Esophagus muscularis mucosa (tissue), 3 donors: Measurements from ENCODE around the gene TLX2.
A peak's percentile ranks its signal among the peaks of the same experiment; 100 is the strongest.

Experiments used
- POLR2A ChIP-seq: fragments of 450-650 bp; IDR thresholded peaks from one replicate; pipeline ENCODE4 v1.6.1; 2017; ENCODE audit warnings: antibody characterized with exemption, moderate library complexity, mild to moderate bottlenecking, low read depth
- POLR2AphosphoS5 ChIP-seq, 2 donors: sonication (generic); formaldehyde crosslinking; IDR thresholded peaks; one replicate each; pipeline ENCODE4 v1.6.1; 2017; ENCODE audit warnings: antibody characterized with exemption in 2 of 2
- TF ChIP-seq, protein P1 (sequence below), 3 experiments: fragments of 200-600 bp in 2 of 3; fragments of 450-650 bp in 1 of 3; sonication (generic) in 2 of 3; IDR thresholded peaks; one replicate each; pipeline ENCODE4 v1.5.1; 2017 to 2019; ENCODE audit warnings: antibody characterized with exemption in 3 of 3, mild to moderate bottlenecking in 2 of 3, moderate library complexity in 1 of 3

DNA sequence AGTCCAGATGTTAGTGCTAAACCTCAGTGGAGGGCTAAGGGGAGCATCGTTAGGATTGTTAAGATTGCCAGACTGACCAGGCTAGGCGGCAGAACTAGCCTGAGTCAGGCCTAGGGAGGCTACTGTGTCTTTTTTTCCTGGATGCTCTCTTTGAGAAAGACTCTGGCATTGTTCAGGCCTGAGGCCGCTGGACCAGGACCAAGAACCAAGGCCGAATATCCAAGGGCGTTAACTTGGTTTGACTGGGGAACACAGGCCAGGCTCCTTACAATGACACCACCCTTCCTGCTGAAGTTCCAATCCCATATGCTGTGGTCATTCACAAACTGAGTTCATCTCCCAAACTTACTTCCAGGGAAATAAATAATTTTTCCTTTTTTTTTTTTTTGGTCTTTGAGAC, 26.0 kb downstream of the TLX2 start:
- TF ChIP-seq, protein P1, sequence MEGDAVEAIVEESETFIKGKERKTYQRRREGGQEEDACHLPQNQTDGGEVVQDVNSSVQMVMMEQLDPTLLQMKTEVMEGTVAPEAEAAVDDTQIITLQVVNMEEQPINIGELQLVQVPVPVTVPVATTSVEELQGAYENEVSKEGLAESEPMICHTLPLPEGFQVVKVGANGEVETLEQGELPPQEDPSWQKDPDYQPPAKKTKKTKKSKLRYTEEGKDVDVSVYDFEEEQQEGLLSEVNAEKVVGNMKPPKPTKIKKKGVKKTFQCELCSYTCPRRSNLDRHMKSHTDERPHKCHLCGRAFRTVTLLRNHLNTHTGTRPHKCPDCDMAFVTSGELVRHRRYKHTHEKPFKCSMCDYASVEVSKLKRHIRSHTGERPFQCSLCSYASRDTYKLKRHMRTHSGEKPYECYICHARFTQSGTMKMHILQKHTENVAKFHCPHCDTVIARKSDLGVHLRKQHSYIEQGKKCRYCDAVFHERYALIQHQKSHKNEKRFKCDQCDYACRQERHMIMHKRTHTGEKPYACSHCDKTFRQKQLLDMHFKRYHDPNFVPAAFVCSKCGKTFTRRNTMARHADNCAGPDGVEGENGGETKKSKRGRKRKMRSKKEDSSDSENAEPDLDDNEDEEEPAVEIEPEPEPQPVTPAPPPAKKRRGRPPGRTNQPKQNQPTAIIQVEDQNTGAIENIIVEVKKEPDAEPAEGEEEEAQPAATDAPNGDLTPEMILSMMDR (IDR thresholded peaks at IDR 0.05) = no peak
- TF ChIP-seq POLR2A (no peak), POLR2AphosphoS5 (IDR thresholded peaks at IDR 0.05) (peak in 1 of 2 donors; percentile 23)
